Neural cell (in vitro differentiated cells): ENCODE data around the gene HS3ST1. TPM values are rescaled to one million over a fixed set of nuclear protein-coding genes. Genes with fewer than 3 reads are reported as not detected.

Experiments
- H2AFZ ChIP-seq: fragments of 200-600, 300-800 bp; sonication (generic), shearing (Covaris generic); 2 replicates; pipeline ENCODE4 v1.6.0; 2014; ENCODE audit warnings: low read depth, mild to moderate bottlenecking, antibody characterized with exemption, low read length, moderate library complexity
- H3F3A ChIP-seq: fragments of 200-600 bp; shearing (Covaris generic); 2 replicates; pipeline ENCODE4 v1.6.1; 2016; ENCODE audit warnings: mild to moderate bottlenecking, moderate library complexity, mixed read lengths, antibody characterized with exemption, low read length; ENCODE audit not compliant: insufficient read depth, poor library complexity, severe bottlenecking
- H3K27ac ChIP-seq: fragments of 200-600, 300-800 bp; sonication (generic), shearing (Covaris generic); 2 replicates; pipeline ENCODE4 v1.5.1; 2014; ENCODE audit warnings: mild to moderate bottlenecking, low read length, moderate library complexity
- H3K27me3 ChIP-seq: fragments of 300-800, 200-600 bp; sonication (generic), shearing (Covaris generic); 2 replicates; pipeline ENCODE4 v1.6.0; 2014; ENCODE audit warnings: mild to moderate bottlenecking, low read depth, low read length, moderate library complexity; ENCODE audit not compliant: insufficient read depth
- H3K36me3 ChIP-seq: fragments of 300-800, 200-600 bp; sonication (generic), shearing (Covaris generic); 2 replicates; pipeline ENCODE4 v1.5.1; 2014; ENCODE audit warnings: mild to moderate bottlenecking, antibody characterized with exemption, low read length, moderate library complexity; ENCODE audit not compliant: insufficient read depth
- H3K4me2 ChIP-seq: fragments of 300-800, 200-600 bp; sonication (generic), shearing (Covaris generic); 2 replicates; pipeline ENCODE4 v1.6.0; 2014; ENCODE audit warnings: mild to moderate bottlenecking, low read length
- H3K4me3 ChIP-seq: fragments of 300-800, 200-600 bp; sonication (generic), shearing (Covaris generic); 2 replicates; pipeline ENCODE4 v1.5.1; 2014; ENCODE audit warnings: mild to moderate bottlenecking, low read length, moderate library complexity
- H3K79me2 ChIP-seq: fragments of 200-600 bp; shearing (Covaris generic); replicated peaks from 2 replicates; pipeline ENCODE4 v1.6.0; 2014; ENCODE audit warnings: mild to moderate bottlenecking, low read length, moderate library complexity; ENCODE audit not compliant: insufficient read depth
- H3K9ac ChIP-seq: fragments of 300-800, 200-600 bp; sonication (generic), shearing (Covaris generic); 2 replicates; pipeline ENCODE4 v1.6.1; 2016; ENCODE audit warnings: mild to moderate bottlenecking, low read length, mixed read lengths
- H3K9me2 ChIP-seq: fragments of 200-600 bp; shearing (Covaris generic); 2 replicates; pipeline ENCODE4 v1.6.1; 2016; ENCODE audit warnings: mild to moderate bottlenecking, low read length, mixed read lengths; ENCODE audit not compliant: insufficient read depth
- H3K9me3 ChIP-seq: fragments of 200-600, 300-800 bp; sonication (generic), shearing (Covaris generic); 2 replicates; pipeline ENCODE4 v1.6.1; 2016; ENCODE audit warnings: mild to moderate bottlenecking, mixed run types, low read length, moderate library complexity, mixed read lengths
- H4K20me1 ChIP-seq: fragments of 200-600 bp; shearing (Covaris generic); 2 replicates; pipeline ENCODE4 v1.6.1; 2016; ENCODE audit warnings: mild to moderate bottlenecking, mixed run types; ENCODE audit not compliant: insufficient read depth
- CTCF ChIP-seq: fragments of 450-650 bp; IDR thresholded peaks from 2 replicates; pipeline ENCODE4 v1.5.1; 2014; ENCODE audit warnings: antibody characterized with exemption, mild to moderate bottlenecking, moderate library complexity; ENCODE audit not compliant: poor library complexity, severe bottlenecking
- EP300 ChIP-seq: fragments of 450-650 bp; conservative IDR thresholded peaks from 2 replicates; pipeline ENCODE4 v1.6.1; 2014; ENCODE audit warnings: antibody characterized with exemption, mild to moderate bottlenecking, moderate library complexity; ENCODE audit not compliant: poor library complexity, severe bottlenecking
- MXI1 ChIP-seq: fragments of 450-650 bp; conservative IDR thresholded peaks from 2 replicates; pipeline ENCODE4 v1.6.1; 2014; ENCODE audit warnings: antibody characterized with exemption, mild to moderate bottlenecking; ENCODE audit not compliant: poor library complexity, severe bottlenecking
- POLR2AphosphoS5 ChIP-seq: IDR thresholded peaks from 2 replicates; pipeline ENCODE4 v1.6.1; 2012
- REST ChIP-seq: IDR thresholded peaks from 2 replicates; pipeline ENCODE4 v1.6.1; 2012; ENCODE audit warnings: borderline replicate concordance
- TAF1 ChIP-seq: IDR thresholded peaks from 2 replicates; pipeline ENCODE4 v1.6.1; 2012; ENCODE audit warnings: low read depth
- polyA plus RNA-seq: library from polyadenylated mRNA; depleted of rRNA; stranded (reverse); fragments of >200 nt; gene quantifications from 2 replicates; pipeline ENCODE4 v1.2.3, GENCODE V29; 2014

HS3ST1 gene
- polyA plus RNA-seq, 1 donor from 2014 or later, result 0.35 TPM

GRCh38 chr4:11446155-11446811 is 17.6 kb upstream of the HS3ST1 start:
- Histone ChIP-seq H3F3A (no peaks in the 10 kb centered on the region), H3K9ac (no peak overlapping the region), H3K36me3 (no peaks in the 10 kb centered on the region), H3K4me2 (no peak overlapping the region), H3K4me3 (no peak overlapping the region), H3K79me2 (no peaks in the 10 kb centered on the region), H3K27me3 (no peaks in the 10 kb centered on the region), H4K20me1 (no peaks in the 10 kb centered on the region), H2AFZ (no peak overlapping the region), H3K9me2 (no peaks in the 10 kb centered on the region), H3K9me3 (no peaks in the 10 kb centered on the region), H3K27ac (no peak overlapping the region)
- no peak for TF ChIP-seq EP300
- no peak for TF ChIP-seq TAF1
- no peak for TF ChIP-seq MXI1
- no peak for TF ChIP-seq REST
- no peak for TF ChIP-seq POLR2AphosphoS5

- no peak overlapping the region for H3K9ac ChIP-seq
- no peaks in the 10 kb centered on the region for H3K79me2 ChIP-seq
- H3K9me3 ChIP-seq, result no peaks in the 10 kb centered on the region
- no peak overlapping the region for H2AFZ ChIP-seq
- TF ChIP-seq POLR2AphosphoS5, result no peak
- no peak for TF ChIP-seq REST
- TF ChIP-seq CTCF, result no peak
- TF ChIP-seq TAF1, result no peak
- TF ChIP-seq MXI1, result no peak
- H3K36me3 ChIP-seq, result no peaks in the 10 kb centered on the region
- no peaks in the 10 kb centered on the region for H3F3A ChIP-seq
- no peak overlapping the region for H3K4me2 ChIP-seq
- no peaks in the 10 kb centered on the region for H3K27me3 ChIP-seq
- H3K9me2 ChIP-seq, result no peaks in the 10 kb centered on the region
- no peak overlapping the region for H3K4me3 ChIP-seq
- H4K20me1 ChIP-seq, result no peaks in the 10 kb centered on the region
- H3K27ac ChIP-seq, result no peak overlapping the region
Observed at GRCh38 chr4:11441194-11441556, 12.5 kb upstream of the HS3ST1 start.
